Endothelial cell of umbilical vein (primary cell): Measurements from ENCODE around the gene TOP1. TPM values are rescaled to one million over a fixed set of nuclear protein-coding genes. Genes with fewer than 3 reads are reported as not detected.

Experiments
- BruUV-seq: library from RNA; stranded (reverse); fragments of 400-500 nt; replicated peaks from 2 replicates; lab custom pipeline; 2021; lab: Mats Ljungman, UMichigan
- CTCF ChIA-PET: fragments of 300-600, 350-600 bp; sonication (Branson Sonifier 250); formaldehyde crosslinking; loops from one replicate; lab custom pipeline; 2021; ENCODE audit warnings: antibody characterized with exemption, inconsistent platforms; lab: Charles Lee
- POLR2A ChIA-PET: fragments of 300-600, 350-600 bp; sonication (Branson Sonifier 250); formaldehyde crosslinking; loops from one replicate; lab custom pipeline; 2021; ENCODE audit warnings: antibody characterized with exemption, inconsistent platforms; lab: Charles Lee
- DNase-seq: peaks from one replicate; pipeline ENCODE4 v3.0.0-alpha.2; 2011; ENCODE audit warnings: low read depth, low spot score
- FAIRE-seq: peaks from 2 replicates; lab custom pipeline; 2011; peaks lifted over from hg19 to GRCh38; lab: Jason Lieb, UNC
- H2AFZ ChIP-seq: 2 replicates; pipeline ENCODE4 v1.6.0; 2012; ENCODE audit warnings: low read depth, low read length, control low read depth, inconsistent platforms
- H3K27ac ChIP-seq: 2 replicates; pipeline ENCODE4 v1.5.1; 2011; ENCODE audit warnings: low read depth, mild to moderate bottlenecking, control low read depth, low read length, moderate library complexity; ENCODE audit not compliant: insufficient read depth
- H3K27me3 ChIP-seq, 2 experiments: 2 replicates each; pipeline versions ENCODE4 v1.6.0 to v1.6.1; 2011; ENCODE audit warnings: low read length in 2 of 2, mixed read lengths in 1 of 2; ENCODE audit not compliant: control insufficient read depth in 2 of 2, insufficient read depth in 2 of 2
- H3K36me3 ChIP-seq, 2 experiments: 2 replicates in 1 of 2; 3 replicates in 1 of 2; pipeline ENCODE4 v1.5.1; 2011; ENCODE audit warnings: low read length in 2 of 2, mild to moderate bottlenecking in 1 of 2, moderate library complexity in 1 of 2; ENCODE audit not compliant: control insufficient read depth in 2 of 2, insufficient read depth in 2 of 2; ENCODE audit errors: extremely low read depth in 1 of 2
- H3K4me1 ChIP-seq: 3 replicates; pipeline ENCODE4 v1.5.1; 2011; ENCODE audit warnings: mild to moderate bottlenecking, low read length; ENCODE audit not compliant: control insufficient read depth, insufficient read depth; ENCODE audit errors: extremely low read depth
- H3K4me2 ChIP-seq: 2 replicates; pipeline ENCODE4 v1.6.1; 2011; ENCODE audit warnings: low read length, control low read depth, mixed read lengths; ENCODE audit not compliant: insufficient read depth
- H3K4me3 ChIP-seq, 3 experiments: fragments of 200-600 bp in 1 of 3; sonication (generic), shearing (Covaris generic) in 1 of 3; replicated peaks in 1 of 3; 2 replicates each; pipeline ENCODE4 v1.5.1; 2011 to 2016; ENCODE audit warnings: control low read depth in 3 of 3, low read length in 3 of 3, mild to moderate bottlenecking in 2 of 3, inconsistent platforms in 1 of 3, low read depth in 1 of 3, moderate library complexity in 1 of 3; ENCODE audit not compliant: insufficient read depth in 1 of 3
- H3K79me2 ChIP-seq: 2 replicates; pipeline ENCODE4 v1.6.0; 2012; ENCODE audit warnings: low read length, inconsistent platforms; ENCODE audit not compliant: control insufficient read depth, insufficient read depth
- H3K9ac ChIP-seq: replicated peaks from 2 replicates; pipeline ENCODE3; 2011; ENCODE audit warnings: low read length, control low read depth; ENCODE audit not compliant: insufficient read depth; ENCODE audit errors: extremely low read depth
- H3K9me1 ChIP-seq: replicated peaks from 3 replicates; pipeline ENCODE4 v1.6.0; 2011; ENCODE audit warnings: mild to moderate bottlenecking, low read length; ENCODE audit not compliant: control insufficient read depth, insufficient read depth; ENCODE audit errors: extremely low read depth
- H3K9me3 ChIP-seq: replicated peaks from 2 replicates; pipeline ENCODE4 v1.5.1; 2012; ENCODE audit warnings: low read length, inconsistent platforms; ENCODE audit not compliant: control insufficient read depth, insufficient read depth
- H4K20me1 ChIP-seq: replicated peaks from 2 replicates; pipeline ENCODE3; 2011; ENCODE audit warnings: mild to moderate bottlenecking, low read length; ENCODE audit not compliant: control insufficient read depth, insufficient read depth; ENCODE audit errors: extremely low read depth
- EZH2 ChIP-seq: IDR thresholded peaks from 2 replicates; pipeline ENCODE4 v1.6.1; 2012; ENCODE audit warnings: borderline replicate concordance, low read depth, mild to moderate bottlenecking, moderate library complexity, low read length, inconsistent platforms; ENCODE audit not compliant: severe bottlenecking
- FOS ChIP-seq: IDR thresholded peaks from 2 replicates; pipeline ENCODE4 v1.6.1; 2011; ENCODE audit warnings: mild to moderate bottlenecking, low read length, moderate library complexity, borderline replicate concordance; ENCODE audit not compliant: insufficient read depth
- GATA2 ChIP-seq: IDR thresholded peaks from 2 replicates; pipeline ENCODE4 v1.7.0; 2011; ENCODE audit warnings: low read depth, mild to moderate bottlenecking, moderate library complexity, mixed read lengths, low read length; ENCODE audit not compliant: insufficient read length, insufficient read depth
- JUN ChIP-seq: IDR thresholded peaks from 2 replicates; pipeline ENCODE4 v1.6.1; 2011; ENCODE audit warnings: borderline replicate concordance, low read depth; ENCODE audit not compliant: insufficient read length, insufficient read depth
- MYC ChIP-seq: IDR thresholded peaks from one replicate; pipeline ENCODE4 v1.6.1; 2011; ENCODE audit warnings: mild to moderate bottlenecking, low read depth, low read length
- POLR2A ChIP-seq: IDR thresholded peaks from 2 replicates; pipeline ENCODE4 v1.6.1; 2012; ENCODE audit warnings: low read depth, mild to moderate bottlenecking, control low read depth, low read length
- POLR2AphosphoS5 ChIP-seq: IDR thresholded peaks from 2 replicates; pipeline ENCODE4 v1.6.1; 2012; ENCODE audit warnings: low read depth, mild to moderate bottlenecking, control low read depth, low read length, moderate library complexity; ENCODE audit not compliant: insufficient read depth
- dilution Hi-C: fragments of 300-500 bp; cut with MboI; formaldehyde crosslinking; loops from one replicate; pipeline ENCODE4 v1.15.0; 2019; ENCODE audit warnings: low sequenced_read_pairs; ENCODE audit not compliant: extremely low pct_ligation_motif_present
- intact Hi-C: fragments of 100-400 bp; cut with micrococcal nuclease; formaldehyde crosslinking; loops from one replicate; pipeline ENCODE4 v1.10.0; 2022
- polyA plus RNA-seq, 4 experiments: library from polyadenylated mRNA; depleted of rRNA in 3 of 4; stranded (reverse) in 3 of 4; unstranded in 1 of 4; fragments of >200 nt; gene quantifications; 2 replicates each; pipeline versions ENCODE4 v1.2.1 to v1.2.3, GENCODE V29; 2011 to 2012; ENCODE audit warnings: missing spikeins in 1 of 4
- total RNA-seq: library from RNA; stranded (reverse); gene quantifications from 2 replicates; pipeline ENCODE4 v1.2.3, GENCODE V29; 2021
- TF ChIP-seq, protein P1 (sequence below), 2 donors: IDR thresholded peaks; 1 replicate in 1 of 2; 2 replicates in 1 of 2; pipeline ENCODE4 v1.5.1; 2011; ENCODE audit warnings: low read length in 2 of 2, mild to moderate bottlenecking in 2 of 2, moderate library complexity in 2 of 2, control low read depth in 1 of 2, inconsistent platforms in 1 of 2, low read depth in 1 of 2; ENCODE audit not compliant: insufficient read depth in 1 of 2; ENCODE audit errors: extremely low read depth in 1 of 2
- TF ChIP-seq, protein P2 (sequence below): IDR thresholded peaks from 2 replicates; pipeline ENCODE4 v1.6.1; 2011; ENCODE audit not compliant: insufficient read depth, insufficient read length

Gene TOP1
- total and polyA plus RNA-seq, 2 donors (not counting 3 experiments of a cell fraction or from before 2014, with no cell fraction given): 7.0 to 77.4 TPM

DNA sequence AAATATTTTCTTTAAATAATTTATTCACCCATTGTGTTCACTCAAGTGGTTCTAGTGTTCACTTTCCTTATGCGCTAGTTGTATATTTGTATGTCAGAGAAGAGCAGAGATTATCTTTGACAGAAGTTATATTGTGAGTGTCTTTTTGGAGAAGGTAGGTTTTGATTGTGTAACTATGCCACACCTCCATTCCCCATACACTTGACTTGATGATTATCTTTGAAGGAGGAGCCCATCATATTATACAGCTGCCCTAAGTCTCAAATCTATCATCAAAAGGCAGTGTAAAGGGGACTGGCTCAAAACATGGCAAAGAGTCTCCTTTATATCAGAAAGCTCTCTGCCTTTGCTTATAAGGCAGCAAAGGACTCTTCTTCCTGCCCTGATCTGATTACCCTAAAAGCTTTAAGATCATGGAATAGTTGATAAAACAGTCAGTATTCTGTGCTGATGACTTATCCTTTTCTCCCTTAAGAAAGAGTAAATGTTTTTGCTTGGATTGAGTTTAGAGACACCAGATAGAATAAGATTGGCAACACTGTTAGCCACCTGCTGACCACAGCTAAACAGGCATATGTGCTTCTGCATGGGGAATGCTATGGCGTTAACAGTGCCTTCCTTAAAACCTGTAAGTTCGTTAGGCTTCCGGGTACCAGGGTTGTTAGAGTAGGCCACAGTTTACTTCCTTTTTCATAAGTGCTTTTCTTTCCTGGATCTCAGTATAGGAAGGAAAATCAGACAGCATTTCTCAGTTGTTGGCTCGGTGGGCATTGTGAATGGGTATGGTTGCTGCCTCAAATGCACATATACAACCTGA, 22.6 kb downstream of the TOP1 start:
- BruUV-seq: no TSS peak

More for the DNA sequence above, 22.6 kb downstream of the TOP1 start:
- H3K27ac ChIP-seq: no peak overlapping the region
- H3K9ac ChIP-seq: no peak overlapping the region
- no peak overlapping the region for H2AFZ ChIP-seq
- no peak for DNase-seq
- ChIA-PET POLR2A (no interaction called here), CTCF (interaction anchor here (0.7 to 8.2 kb wide), 4 partner anchors 13 to 63 kb away, joined by 3 to 84 read pairs (median 9); no protein-coding TSS in a partner anchor)
- H3K27me3 ChIP-seq: no peaks in the 10 kb centered on the region
- H3K9me1 ChIP-seq: no peaks in the 10 kb centered on the region
- TF ChIP-seq JUN (no peak), POLR2AphosphoS5 (no peak), MYC (no peak), EZH2 (no peak), POLR2A (no peak), GATA2 (no peak), FOS (no peak)
- TF ChIP-seq, protein P1, sequence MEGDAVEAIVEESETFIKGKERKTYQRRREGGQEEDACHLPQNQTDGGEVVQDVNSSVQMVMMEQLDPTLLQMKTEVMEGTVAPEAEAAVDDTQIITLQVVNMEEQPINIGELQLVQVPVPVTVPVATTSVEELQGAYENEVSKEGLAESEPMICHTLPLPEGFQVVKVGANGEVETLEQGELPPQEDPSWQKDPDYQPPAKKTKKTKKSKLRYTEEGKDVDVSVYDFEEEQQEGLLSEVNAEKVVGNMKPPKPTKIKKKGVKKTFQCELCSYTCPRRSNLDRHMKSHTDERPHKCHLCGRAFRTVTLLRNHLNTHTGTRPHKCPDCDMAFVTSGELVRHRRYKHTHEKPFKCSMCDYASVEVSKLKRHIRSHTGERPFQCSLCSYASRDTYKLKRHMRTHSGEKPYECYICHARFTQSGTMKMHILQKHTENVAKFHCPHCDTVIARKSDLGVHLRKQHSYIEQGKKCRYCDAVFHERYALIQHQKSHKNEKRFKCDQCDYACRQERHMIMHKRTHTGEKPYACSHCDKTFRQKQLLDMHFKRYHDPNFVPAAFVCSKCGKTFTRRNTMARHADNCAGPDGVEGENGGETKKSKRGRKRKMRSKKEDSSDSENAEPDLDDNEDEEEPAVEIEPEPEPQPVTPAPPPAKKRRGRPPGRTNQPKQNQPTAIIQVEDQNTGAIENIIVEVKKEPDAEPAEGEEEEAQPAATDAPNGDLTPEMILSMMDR (IDR thresholded peaks at IDR 0.05; ENCODE audit: extremely low read depth in 1 of 2, insufficient read depth in 1 of 2, low read depth in 1 of 2, low read length in 2 of 2): no peak
- TF ChIP-seq, protein P2, sequence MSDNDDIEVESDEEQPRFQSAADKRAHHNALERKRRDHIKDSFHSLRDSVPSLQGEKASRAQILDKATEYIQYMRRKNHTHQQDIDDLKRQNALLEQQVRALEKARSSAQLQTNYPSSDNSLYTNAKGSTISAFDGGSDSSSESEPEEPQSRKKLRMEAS: no peak
- H4K20me1 ChIP-seq: peaks cover 15% of the 10 kb centered on the region
- dilution Hi-C loops: no loop called here
- intact Hi-C loops: no loop called here
- H3K9me3 ChIP-seq: no peaks in the 10 kb centered on the region
- H3K79me2 ChIP-seq: peaks cover 100% of the 10 kb centered on the region
- no peak for FAIRE-seq
- H3K4me1 ChIP-seq: peaks cover 40% of the 10 kb centered on the region
- H3K4me3 ChIP-seq: no peak overlapping the region
- no peaks in the 10 kb centered on the region for H3K36me3 ChIP-seq
- no peak overlapping the region for H3K4me2 ChIP-seq
